MCF 10A (cell line): Measurements from ENCODE around the gene LRP1B. TPM values are rescaled to one million over a fixed set of nuclear protein-coding genes. Genes with fewer than 3 reads are reported as not detected.

Source experiments
- BruUV-seq: library from RNA; stranded (reverse); fragments of 400-500 nt; replicated peaks from 2 replicates; lab custom pipeline; 2021; lab: Mats Ljungman, UMichigan
- CTCF ChIA-PET: fragments of 300-600 bp; sonication (Branson Sonifier 250); formaldehyde crosslinking; extraction: SDS; loops from one replicate; lab custom pipeline; 2021; ENCODE audit warnings: antibody characterized with exemption, inconsistent platforms; lab: Yijun Ruan, JAX
- POLR2A ChIA-PET: fragments of 300-600, 350-650 bp; sonication (Branson Sonifier 250); formaldehyde crosslinking; extraction: SDS; loops from one replicate; lab custom pipeline; 2020; ENCODE audit warnings: antibody characterized with exemption, inconsistent platforms; lab: Yijun Ruan, JAX
- DNase-seq: peaks from one replicate; pipeline ENCODE4 v3.0.0-alpha.2; 2018; ENCODE audit not compliant: unreplicated experiment
- H3K27ac Mint-ChIP-seq: one replicate; pipeline ENCODE4 v1.8.0; 2022; ENCODE audit warnings: mild to moderate bottlenecking, low read depth, mixed read lengths; ENCODE audit not compliant: unreplicated experiment
- H3K27me3 Mint-ChIP-seq: one replicate; pipeline ENCODE4 v1.8.0; 2022; ENCODE audit warnings: mixed read lengths; ENCODE audit not compliant: insufficient read depth, unreplicated experiment
- H3K36me3 Mint-ChIP-seq: one replicate; pipeline ENCODE4 v1.8.0; 2022; ENCODE audit warnings: mild to moderate bottlenecking, moderate library complexity, mixed read lengths; ENCODE audit not compliant: insufficient read depth, unreplicated experiment
- H3K4me1 Mint-ChIP-seq: one replicate; pipeline ENCODE4 v1.8.0; 2022; ENCODE audit warnings: mixed read lengths; ENCODE audit not compliant: insufficient read depth, unreplicated experiment
- H3K4me3 Mint-ChIP-seq: one replicate; pipeline ENCODE4 v1.8.0; 2022; ENCODE audit warnings: mild to moderate bottlenecking, moderate library complexity, mixed read lengths; ENCODE audit not compliant: unreplicated experiment
- H3K9me3 Mint-ChIP-seq: one replicate; pipeline ENCODE4 v1.8.0; 2022; ENCODE audit warnings: mixed read lengths; ENCODE audit not compliant: unreplicated experiment
- CTCF ChIP-seq: fragments of 200-600 bp; IDR thresholded peaks from one replicate; pipeline ENCODE4 v1.8.0; 2022; ENCODE audit warnings: antibody characterized with exemption, mild to moderate bottlenecking; ENCODE audit not compliant: unreplicated experiment
- intact Hi-C: fragments of 100-400 bp; cut with micrococcal nuclease; formaldehyde crosslinking; loops from 2 replicates; pipeline ENCODE4 v1.14.1; 2022
- total RNA-seq: library from RNA; stranded (reverse); gene quantifications from 2 replicates; pipeline ENCODE4 v1.2.3, GENCODE V29; 2022

LRP1B gene
- total RNA-seq, 1 experiment from 2014 or later: not detected

- Mint-ChIP-seq H3K4me3 (no peak overlapping the region), H3K27me3 (peaks cover 52% of the 10 kb centered on the region), H3K4me1 (no peaks in the 10 kb centered on the region), H3K9me3 (no peaks in the 10 kb centered on the region), H3K36me3 (no peaks in the 10 kb centered on the region), H3K27ac (no peak overlapping the region)
- intact Hi-C loops: no loop called here
- no peak for DNase-seq
- TF ChIP-seq CTCF: no peak
- POLR2A ChIA-PET: no interaction called here
- CTCF ChIA-PET: no interaction called here
- BruUV-seq: no TSS peak
Observed at GRCh38 chr2:140804700-140805260, 1326.0 kb downstream of the LRP1B start.

- TF ChIP-seq CTCF: no peak
- H3K4me3 Mint-ChIP-seq: no peak overlapping the region
- H3K36me3 Mint-ChIP-seq: no peaks in the 10 kb centered on the region
- no TSS peak for BruUV-seq
- no peaks in the 10 kb centered on the region for H3K4me1 Mint-ChIP-seq
- H3K27me3 Mint-ChIP-seq: peaks cover 24% of the 10 kb centered on the region
- ChIA-PET CTCF (interaction anchor here (0.5 kb wide), 1 partner anchor 50 kb away, joined by 4 read pairs; no protein-coding TSS in a partner anchor), POLR2A (no interaction called here)
- intact Hi-C loops: no loop called here
- H3K27ac Mint-ChIP-seq: no peak overlapping the region
- no peaks in the 10 kb centered on the region for H3K9me3 Mint-ChIP-seq
- no peak for DNase-seq
Observed at GRCh38 chr2:140801311-140801710, 1329.5 kb downstream of the LRP1B start.

GRCh38 chr2:140797718-140798117 lies 1333.1 kb downstream of the LRP1B start:
- Mint-ChIP-seq H3K27me3 (peaks cover 21% of the 10 kb centered on the region), H3K4me1 (no peaks in the 10 kb centered on the region), H3K9me3 (no peaks in the 10 kb centered on the region), H3K27ac (no peak overlapping the region), H3K4me3 (no peak overlapping the region), H3K36me3 (no peaks in the 10 kb centered on the region)
- ChIA-PET POLR2A (no interaction called here), CTCF (no interaction called here)
- intact Hi-C loops: no loop called here
- DNase-seq: peak; percentile 12
- BruUV-seq: no TSS peak
- TF ChIP-seq CTCF: no peak

- intact Hi-C loops: no loop called here
- H3K27ac Mint-ChIP-seq: no peak overlapping the region
- CTCF ChIA-PET: interaction anchor here (0.6 kb wide), 1 partner anchor 43 kb away, joined by 3 read pairs; no protein-coding TSS in a partner anchor
- peaks cover 33% of the 10 kb centered on the region for H3K27me3 Mint-ChIP-seq
- DNase-seq: peak; percentile 11
- BruUV-seq: no TSS peak
- H3K36me3 Mint-ChIP-seq: no peaks in the 10 kb centered on the region
- H3K9me3 Mint-ChIP-seq: no peaks in the 10 kb centered on the region
- POLR2A ChIA-PET: no interaction called here
- H3K4me1 Mint-ChIP-seq: no peaks in the 10 kb centered on the region
- TF ChIP-seq CTCF: no peak
- no peak overlapping the region for H3K4me3 Mint-ChIP-seq
Observed at GRCh38 chr2:140791802-140792201, 1339.0 kb downstream of the LRP1B start.
